PC-9 (cell line): ENCODE data around the gene NOXA1. TPM values are rescaled to one million over a fixed set of nuclear protein-coding genes. Genes with fewer than 3 reads are reported as not detected.

ENCODE experiments used
- Bru-seq: library from RNA; stranded (reverse); fragments of 400-500 nt; gene quantifications from one replicate; lab custom pipeline; 2021; lab: Mats Ljungman, UMichigan
- BruChase-seq, 2 experiments: library from RNA; stranded (reverse); fragments of 400-500 nt; gene quantifications; one replicate each; lab custom pipeline; 2021; lab: Mats Ljungman, UMichigan
- BruUV-seq: library from RNA; stranded (reverse); fragments of 400-500 nt; replicated peaks from 2 replicates; lab custom pipeline; 2021; lab: Mats Ljungman, UMichigan
- CTCF ChIA-PET: fragments of 300-600 bp; sonication (Branson Sonifier 250); formaldehyde crosslinking; loops from one replicate; lab custom pipeline; 2022; ENCODE audit warnings: antibody characterized with exemption; lab: Charles Lee
- POLR2A ChIA-PET: fragments of 300-600 bp; sonication (Branson Sonifier 250); formaldehyde crosslinking; loops from one replicate; lab custom pipeline; 2022; ENCODE audit warnings: antibody characterized with exemption; ENCODE audit not compliant: unreplicated experiment; lab: Charles Lee
- DNase-seq, 2 experiments: peaks; one replicate each; pipeline versions ENCODE4 v3.0.0 to v3.0.0-alpha.2; 2015 to 2022; ENCODE audit warnings: mixed read lengths in 1 of 2
- H2AFZ ChIP-seq: fragments of 200-600 bp; sonication (generic); 2 replicates; pipeline ENCODE4 v1.8.1; 2017; ENCODE audit warnings: antibody characterized with exemption
- H3F3A ChIP-seq: fragments of 200-600 bp; sonication (generic); 2 replicates; pipeline ENCODE4 v1.8.1; 2017; ENCODE audit warnings: antibody characterized with exemption, mild to moderate bottlenecking, low read depth; ENCODE audit not compliant: insufficient read depth
- H3K27ac ChIP-seq: fragments of 200-600 bp; sonication (generic); 2 replicates; pipeline ENCODE4 v1.6.1; 2016; ENCODE audit warnings: mixed run types
- H3K27me3 ChIP-seq: fragments of 200-600 bp; sonication (generic); 2 replicates; pipeline ENCODE4 v1.6.1; 2016; ENCODE audit warnings: low read depth, mixed run types; ENCODE audit not compliant: insufficient read depth
- H3K36me3 ChIP-seq: fragments of 200-600 bp; sonication (generic); 2 replicates; pipeline ENCODE4 v1.6.1; 2016; ENCODE audit warnings: low read depth, mixed run types
- H3K4me1 ChIP-seq: fragments of 200-600 bp; sonication (generic); replicated peaks from 2 replicates; pipeline ENCODE4 v1.6.1; 2016; ENCODE audit warnings: mixed run types; ENCODE audit not compliant: insufficient read depth
- H3K4me2 ChIP-seq: fragments of 200-600 bp; sonication (generic); 2 replicates; pipeline ENCODE4 v1.6.1; 2017; ENCODE audit warnings: mixed run types
- H3K4me3 ChIP-seq: fragments of 200-600 bp; sonication (generic); 2 replicates; pipeline ENCODE4 v1.6.1; 2016; ENCODE audit warnings: mixed run types
- H3K79me2 ChIP-seq: fragments of 200-600 bp; sonication (generic); 2 replicates; pipeline ENCODE4 v1.6.1; 2017; ENCODE audit warnings: low read depth, mixed run types
- H3K9me2 ChIP-seq: fragments of 200-600 bp; sonication (generic); 2 replicates; pipeline ENCODE4 v1.8.1; 2017; ENCODE audit warnings: mild to moderate bottlenecking; ENCODE audit not compliant: insufficient read depth
- H3K9me3 ChIP-seq: fragments of 200-600 bp; sonication (generic); 2 replicates; pipeline ENCODE4 v1.8.1; 2016; ENCODE audit warnings: low read depth; ENCODE audit not compliant: insufficient read depth
- H4K20me1 ChIP-seq: fragments of 200-600 bp; sonication (generic); 2 replicates; pipeline ENCODE4 v1.8.1; 2017; ENCODE audit not compliant: insufficient read depth
- EZH2 ChIP-seq: fragments of 200-600 bp; sonication (generic); IDR thresholded peaks from 2 replicates; pipeline ENCODE4 v1.8.0; 2017; ENCODE audit warnings: antibody characterized with exemption, low read depth
- intact Hi-C: fragments of 100-400 bp; cut with micrococcal nuclease; formaldehyde crosslinking; loops from one replicate; pipeline ENCODE4 v1.10.0; 2022; ENCODE audit not compliant: unreplicated experiment
- long read RNA-seq: library from polyadenylated mRNA; stranded (forward); transcript quantifications from one replicate; pipeline ENCODE4 v2.0.0, GENCODE V29; 2022
- total RNA-seq: library from RNA; stranded (reverse); gene quantifications from 2 replicates; pipeline ENCODE4 v1.2.3, GENCODE V29; 2021
- TF ChIP-seq, protein P1 (sequence below): fragments of 200-600 bp; sonication (generic); conservative IDR thresholded peaks from 2 replicates; pipeline ENCODE4 v1.6.1; 2017; ENCODE audit warnings: mixed run types, antibody characterized with exemption, mild to moderate bottlenecking, moderate library complexity

Gene NOXA1, protein sequence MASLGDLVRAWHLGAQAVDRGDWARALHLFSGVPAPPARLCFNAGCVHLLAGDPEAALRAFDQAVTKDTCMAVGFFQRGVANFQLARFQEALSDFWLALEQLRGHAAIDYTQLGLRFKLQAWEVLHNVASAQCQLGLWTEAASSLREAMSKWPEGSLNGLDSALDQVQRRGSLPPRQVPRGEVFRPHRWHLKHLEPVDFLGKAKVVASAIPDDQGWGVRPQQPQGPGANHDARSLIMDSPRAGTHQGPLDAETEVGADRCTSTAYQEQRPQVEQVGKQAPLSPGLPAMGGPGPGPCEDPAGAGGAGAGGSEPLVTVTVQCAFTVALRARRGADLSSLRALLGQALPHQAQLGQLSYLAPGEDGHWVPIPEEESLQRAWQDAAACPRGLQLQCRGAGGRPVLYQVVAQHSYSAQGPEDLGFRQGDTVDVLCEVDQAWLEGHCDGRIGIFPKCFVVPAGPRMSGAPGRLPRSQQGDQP
- total RNA-seq (10.5 and 22.8 TPM in 2 replicates), Bru-seq, nascent RNA (percentile 59 among the genes with signal in this experiment), BruChase-seq, experiment 1, labeled RNA remaining after a 2-hour chase (percentile 66 among the genes with signal in this experiment), BruChase-seq, experiment 2, labeled RNA remaining after a 6-hour chase (percentile 65 among the genes with signal in this experiment)
- long read RNA-seq, partial matches to known transcripts, result 7 of 28 reads
- long read RNA-seq, other reads (novel, unspliced or antisense), result 20 of 28 reads

DNA sequence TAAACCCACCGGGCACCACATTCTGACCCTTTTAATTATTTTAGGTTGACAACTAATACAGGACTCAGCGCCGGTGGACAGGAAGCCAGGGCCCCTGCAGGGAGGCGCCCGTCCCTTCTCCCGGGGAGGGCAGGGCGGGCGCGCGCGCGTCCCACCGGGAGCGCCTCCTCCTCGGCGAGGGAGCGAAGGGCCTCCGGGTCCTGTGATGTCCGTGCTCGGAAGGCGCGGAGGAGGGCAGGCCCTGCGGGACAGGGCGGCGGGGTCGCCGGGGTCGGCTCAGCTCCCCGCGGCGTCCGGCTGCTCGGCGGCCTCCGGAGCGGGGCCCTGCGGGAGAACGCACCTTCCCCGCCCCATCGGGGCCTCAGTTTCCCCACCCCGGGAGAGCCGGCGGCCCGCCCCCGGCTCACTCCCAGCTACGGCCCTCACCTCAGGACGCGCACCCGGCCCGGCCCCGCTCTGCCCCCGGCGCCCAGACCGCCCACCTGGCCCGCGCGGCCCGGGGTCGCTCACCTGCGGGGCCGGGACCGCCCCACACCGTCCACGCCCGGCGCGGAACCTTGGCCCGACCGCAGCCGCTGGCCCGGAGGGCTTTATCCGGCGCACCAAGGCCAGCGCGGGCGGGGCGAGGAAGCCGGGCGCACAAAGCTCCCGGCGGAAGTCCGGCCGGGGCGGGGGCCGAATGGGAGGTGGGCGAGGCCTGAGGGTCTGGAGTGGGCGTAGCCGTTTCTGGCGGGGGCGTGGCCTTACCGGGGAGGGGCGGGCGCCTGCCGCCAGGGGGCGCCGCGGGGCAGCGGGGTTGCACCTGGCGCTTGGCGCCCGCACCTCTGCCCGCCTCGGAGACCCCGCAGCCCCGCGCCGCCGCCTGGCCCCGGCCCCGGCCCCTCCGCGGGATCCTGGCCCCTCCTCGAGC is at the start of gene NOXA1, which contains the start of gene EXD3:
TSS of gene NOXA1 (plus strand) at position 790 of the 910 bp plus-strand sequence. CDS start 137 bp downstream, outside the sequence.
TSS of gene EXD3 (minus strand) at position 559 of the 910 bp plus-strand sequence. CDS start 27,805 bp downstream, outside the sequence.
- peak within 1 kb of the TSS; percentile 92 for H3K4me3 ChIP-seq
- CTCF ChIA-PET, result interaction anchor here (0.5 to 1.3 kb wide), 9 partner anchors 13 to 393 kb away, joined by 3 to 18 read pairs (median 7); no protein-coding TSS in a partner anchor
- H2AFZ ChIP-seq, result peak within 1 kb of the TSS; percentile 79
- peak within 1 kb of the TSS; percentile 93 for H3K4me2 ChIP-seq
- POLR2A ChIA-PET, result interaction anchor here (0.7 to 1.6 kb wide), 2 partner anchors 100 to 121 kb away, joined by 6 to 24 read pairs; partner anchors contain the start of gene NRARP
- H3K36me3 ChIP-seq, result no peaks in the 10 kb centered on the region
- no peaks in the 10 kb centered on the region for H4K20me1 ChIP-seq
- H3K79me2 ChIP-seq, result peaks cover 29% of the 10 kb centered on the region
- H3K9me2 ChIP-seq, result no peaks in the 10 kb centered on the region
- no peaks in the 10 kb centered on the region for H3K9me3 ChIP-seq
- TF ChIP-seq, protein P1, sequence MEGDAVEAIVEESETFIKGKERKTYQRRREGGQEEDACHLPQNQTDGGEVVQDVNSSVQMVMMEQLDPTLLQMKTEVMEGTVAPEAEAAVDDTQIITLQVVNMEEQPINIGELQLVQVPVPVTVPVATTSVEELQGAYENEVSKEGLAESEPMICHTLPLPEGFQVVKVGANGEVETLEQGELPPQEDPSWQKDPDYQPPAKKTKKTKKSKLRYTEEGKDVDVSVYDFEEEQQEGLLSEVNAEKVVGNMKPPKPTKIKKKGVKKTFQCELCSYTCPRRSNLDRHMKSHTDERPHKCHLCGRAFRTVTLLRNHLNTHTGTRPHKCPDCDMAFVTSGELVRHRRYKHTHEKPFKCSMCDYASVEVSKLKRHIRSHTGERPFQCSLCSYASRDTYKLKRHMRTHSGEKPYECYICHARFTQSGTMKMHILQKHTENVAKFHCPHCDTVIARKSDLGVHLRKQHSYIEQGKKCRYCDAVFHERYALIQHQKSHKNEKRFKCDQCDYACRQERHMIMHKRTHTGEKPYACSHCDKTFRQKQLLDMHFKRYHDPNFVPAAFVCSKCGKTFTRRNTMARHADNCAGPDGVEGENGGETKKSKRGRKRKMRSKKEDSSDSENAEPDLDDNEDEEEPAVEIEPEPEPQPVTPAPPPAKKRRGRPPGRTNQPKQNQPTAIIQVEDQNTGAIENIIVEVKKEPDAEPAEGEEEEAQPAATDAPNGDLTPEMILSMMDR, result peak; percentile 63
- TF ChIP-seq EZH2, result no peak
- H3K27ac ChIP-seq, result peak within 1 kb of the TSS; percentile 83
- BruUV-seq, result no TSS peak
- H3K4me1 ChIP-seq, result peaks cover 17% of the 10 kb centered on the region
- peak; percentile 72 to 97 for DNase-seq
- peaks cover 17% of the 10 kb centered on the region for H3F3A ChIP-seq
- intact Hi-C loops, result loop anchor here (1.0 to 5.0 kb wide), 3 partner anchors 22 to 122 kb away; no protein-coding TSS in a partner anchor
- H3K27me3 ChIP-seq, result no peaks in the 10 kb centered on the region

DNA sequence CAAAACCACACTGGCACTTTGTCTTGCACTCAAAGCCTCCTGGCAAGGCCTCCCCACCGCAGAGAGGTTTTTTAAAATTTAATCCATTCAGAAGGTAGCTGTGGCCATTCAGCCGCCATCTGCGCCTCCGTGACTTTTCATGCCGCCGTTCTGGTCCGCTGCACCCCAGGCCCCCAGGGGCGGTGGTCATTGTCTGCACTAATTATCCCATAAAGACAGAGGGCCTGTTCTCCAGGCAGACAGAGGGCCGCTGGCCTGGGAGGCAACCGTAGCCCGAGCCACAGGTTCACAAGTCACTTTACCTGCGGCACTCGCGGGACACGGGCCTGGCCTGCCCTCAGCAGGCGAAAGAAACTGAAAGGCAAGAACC is 49.6 kb upstream of the NOXA1 start:
- no peaks in the 10 kb centered on the region for H3K27me3 ChIP-seq
- no peaks in the 10 kb centered on the region for H3K9me2 ChIP-seq
- H4K20me1 ChIP-seq, result no peaks in the 10 kb centered on the region
- H2AFZ ChIP-seq, result no peak overlapping the region
- intact Hi-C loops, result no loop called here
- no peak overlapping the region for H3K27ac ChIP-seq
- POLR2A ChIA-PET, result no interaction called here
- H3K36me3 ChIP-seq, result no peaks in the 10 kb centered on the region
- no peaks in the 10 kb centered on the region; the same call in 1 of the 2 replicates for H3F3A ChIP-seq
- no peak overlapping the region for H3K4me3 ChIP-seq
- no peaks in the 10 kb centered on the region for H3K9me3 ChIP-seq
- DNase-seq, result no peak
- BruUV-seq, result no TSS peak
- no peaks in the 10 kb centered on the region for H3K79me2 ChIP-seq
- CTCF ChIA-PET, result no interaction called here
- H3K4me2 ChIP-seq, result no peak overlapping the region
- H3K4me1 ChIP-seq, result no peaks in the 10 kb centered on the region
- TF ChIP-seq, protein P1, result no peak
- TF ChIP-seq EZH2, result no peak
